Endothelial cell of umbilical vein (primary cell): ENCODE results near the gene STMN3. TPM values are rescaled to one million over a fixed set of nuclear protein-coding genes. Genes with fewer than 3 reads are reported as not detected.

Experiments
- BruUV-seq: library from RNA; stranded (reverse); fragments of 400-500 nt; replicated peaks from 2 replicates; lab custom pipeline; 2021; lab: Mats Ljungman, UMichigan
- CTCF ChIA-PET: fragments of 300-600, 350-600 bp; sonication (Branson Sonifier 250); formaldehyde crosslinking; loops from one replicate; lab custom pipeline; 2021; ENCODE audit warnings: antibody characterized with exemption, inconsistent platforms; lab: Charles Lee
- POLR2A ChIA-PET: fragments of 300-600, 350-600 bp; sonication (Branson Sonifier 250); formaldehyde crosslinking; loops from one replicate; lab custom pipeline; 2021; ENCODE audit warnings: antibody characterized with exemption, inconsistent platforms; lab: Charles Lee
- DNase-seq: peaks from one replicate; pipeline ENCODE4 v3.0.0-alpha.2; 2011; ENCODE audit warnings: low read depth, low spot score
- FAIRE-seq: peaks from 2 replicates; lab custom pipeline; 2011; peaks lifted over from hg19 to GRCh38; lab: Jason Lieb, UNC
- H2AFZ ChIP-seq: 2 replicates; pipeline ENCODE4 v1.6.0; 2012; ENCODE audit warnings: low read depth, low read length, control low read depth, inconsistent platforms
- H3K27ac ChIP-seq: 2 replicates; pipeline ENCODE4 v1.5.1; 2011; ENCODE audit warnings: low read depth, mild to moderate bottlenecking, control low read depth, low read length, moderate library complexity; ENCODE audit not compliant: insufficient read depth
- H3K27me3 ChIP-seq, 2 experiments: 2 replicates each; pipeline versions ENCODE4 v1.6.0 to v1.6.1; 2011; ENCODE audit warnings: low read length in 2 of 2, mixed read lengths in 1 of 2; ENCODE audit not compliant: control insufficient read depth in 2 of 2, insufficient read depth in 2 of 2
- H3K36me3 ChIP-seq, 2 experiments: 2 replicates in 1 of 2; 3 replicates in 1 of 2; pipeline ENCODE4 v1.5.1; 2011; ENCODE audit warnings: low read length in 2 of 2, mild to moderate bottlenecking in 1 of 2, moderate library complexity in 1 of 2; ENCODE audit not compliant: control insufficient read depth in 2 of 2, insufficient read depth in 2 of 2; ENCODE audit errors: extremely low read depth in 1 of 2
- H3K4me1 ChIP-seq: 3 replicates; pipeline ENCODE4 v1.5.1; 2011; ENCODE audit warnings: mild to moderate bottlenecking, low read length; ENCODE audit not compliant: control insufficient read depth, insufficient read depth; ENCODE audit errors: extremely low read depth
- H3K4me2 ChIP-seq: 2 replicates; pipeline ENCODE4 v1.6.1; 2011; ENCODE audit warnings: low read length, control low read depth, mixed read lengths; ENCODE audit not compliant: insufficient read depth
- H3K4me3 ChIP-seq, 3 experiments: fragments of 200-600 bp in 1 of 3; sonication (generic), shearing (Covaris generic) in 1 of 3; replicated peaks in 1 of 3; 2 replicates each; pipeline ENCODE4 v1.5.1; 2011 to 2016; ENCODE audit warnings: control low read depth in 3 of 3, low read length in 3 of 3, mild to moderate bottlenecking in 2 of 3, inconsistent platforms in 1 of 3, low read depth in 1 of 3, moderate library complexity in 1 of 3; ENCODE audit not compliant: insufficient read depth in 1 of 3
- H3K79me2 ChIP-seq: 2 replicates; pipeline ENCODE4 v1.6.0; 2012; ENCODE audit warnings: low read length, inconsistent platforms; ENCODE audit not compliant: control insufficient read depth, insufficient read depth
- H3K9ac ChIP-seq: replicated peaks from 2 replicates; pipeline ENCODE3; 2011; ENCODE audit warnings: low read length, control low read depth; ENCODE audit not compliant: insufficient read depth; ENCODE audit errors: extremely low read depth
- H3K9me1 ChIP-seq: replicated peaks from 3 replicates; pipeline ENCODE4 v1.6.0; 2011; ENCODE audit warnings: mild to moderate bottlenecking, low read length; ENCODE audit not compliant: control insufficient read depth, insufficient read depth; ENCODE audit errors: extremely low read depth
- H3K9me3 ChIP-seq: replicated peaks from 2 replicates; pipeline ENCODE4 v1.5.1; 2012; ENCODE audit warnings: low read length, inconsistent platforms; ENCODE audit not compliant: control insufficient read depth, insufficient read depth
- H4K20me1 ChIP-seq: replicated peaks from 2 replicates; pipeline ENCODE3; 2011; ENCODE audit warnings: mild to moderate bottlenecking, low read length; ENCODE audit not compliant: control insufficient read depth, insufficient read depth; ENCODE audit errors: extremely low read depth
- CTCF ChIP-seq, 2 donors: IDR thresholded peaks; 1 replicate in 1 of 2; 2 replicates in 1 of 2; pipeline ENCODE4 v1.5.1; 2011; ENCODE audit warnings: low read length in 2 of 2, mild to moderate bottlenecking in 2 of 2, moderate library complexity in 2 of 2, control low read depth in 1 of 2, inconsistent platforms in 1 of 2, low read depth in 1 of 2; ENCODE audit not compliant: insufficient read depth in 1 of 2; ENCODE audit errors: extremely low read depth in 1 of 2
- EZH2 ChIP-seq: IDR thresholded peaks from 2 replicates; pipeline ENCODE4 v1.6.1; 2012; ENCODE audit warnings: borderline replicate concordance, low read depth, mild to moderate bottlenecking, moderate library complexity, low read length, inconsistent platforms; ENCODE audit not compliant: severe bottlenecking
- FOS ChIP-seq: IDR thresholded peaks from 2 replicates; pipeline ENCODE4 v1.6.1; 2011; ENCODE audit warnings: mild to moderate bottlenecking, low read length, moderate library complexity, borderline replicate concordance; ENCODE audit not compliant: insufficient read depth
- GATA2 ChIP-seq: IDR thresholded peaks from 2 replicates; pipeline ENCODE4 v1.7.0; 2011; ENCODE audit warnings: low read depth, mild to moderate bottlenecking, moderate library complexity, mixed read lengths, low read length; ENCODE audit not compliant: insufficient read length, insufficient read depth
- JUN ChIP-seq: IDR thresholded peaks from 2 replicates; pipeline ENCODE4 v1.6.1; 2011; ENCODE audit warnings: borderline replicate concordance, low read depth; ENCODE audit not compliant: insufficient read length, insufficient read depth
- MAX ChIP-seq: IDR thresholded peaks from 2 replicates; pipeline ENCODE4 v1.6.1; 2011; ENCODE audit not compliant: insufficient read depth, insufficient read length
- MYC ChIP-seq: IDR thresholded peaks from one replicate; pipeline ENCODE4 v1.6.1; 2011; ENCODE audit warnings: mild to moderate bottlenecking, low read depth, low read length
- POLR2A ChIP-seq: IDR thresholded peaks from 2 replicates; pipeline ENCODE4 v1.6.1; 2012; ENCODE audit warnings: low read depth, mild to moderate bottlenecking, control low read depth, low read length
- POLR2AphosphoS5 ChIP-seq: IDR thresholded peaks from 2 replicates; pipeline ENCODE4 v1.6.1; 2012; ENCODE audit warnings: low read depth, mild to moderate bottlenecking, control low read depth, low read length, moderate library complexity; ENCODE audit not compliant: insufficient read depth
- dilution Hi-C: fragments of 300-500 bp; cut with MboI; formaldehyde crosslinking; loops from one replicate; pipeline ENCODE4 v1.15.0; 2019; ENCODE audit warnings: low sequenced_read_pairs; ENCODE audit not compliant: extremely low pct_ligation_motif_present
- intact Hi-C: fragments of 100-400 bp; cut with micrococcal nuclease; formaldehyde crosslinking; loops from one replicate; pipeline ENCODE4 v1.10.0; 2022
- polyA plus RNA-seq, 4 experiments: library from polyadenylated mRNA; depleted of rRNA in 3 of 4; stranded (reverse) in 3 of 4; unstranded in 1 of 4; fragments of >200 nt; gene quantifications; 2 replicates each; pipeline versions ENCODE4 v1.2.1 to v1.2.3, GENCODE V29; 2011 to 2012; ENCODE audit warnings: missing spikeins in 1 of 4
- total RNA-seq: library from RNA; stranded (reverse); gene quantifications from 2 replicates; pipeline ENCODE4 v1.2.3, GENCODE V29; 2021

The STMN3 gene
- total and polyA plus RNA-seq, 2 donors (not counting 3 experiments of a cell fraction or from before 2014, with no cell fraction given): 1.7 to 4.7 TPM

- Histone ChIP-seq H2AFZ (no peak overlapping the region), H3K79me2 (peaks cover 16% of the 10 kb centered on the region), H3K4me3 (no peak overlapping the region), H3K27ac (no peak overlapping the region), H3K27me3 (no peaks in the 10 kb centered on the region), H3K4me2 (no peak overlapping the region), H4K20me1 (no peaks in the 10 kb centered on the region), H3K9me1 (no peaks in the 10 kb centered on the region), H3K9me3 (no peaks in the 10 kb centered on the region), H3K4me1 (peaks cover 31% of the 10 kb centered on the region), H3K36me3 (peaks cover 8 to 17% of the 10 kb centered on the region in 2 experiments), H3K9ac (no peak overlapping the region)
- intact Hi-C loops: no loop called here
- ChIA-PET CTCF (no interaction called here), POLR2A (interaction anchor here (0.6 kb wide), 1 partner anchor 12 kb away, joined by 3 read pairs; no protein-coding TSS in a partner anchor)
- no TSS peak for BruUV-seq
- no peak for FAIRE-seq
- dilution Hi-C loops: no loop called here
- TF ChIP-seq POLR2AphosphoS5: no peak
- TF ChIP-seq FOS: no peak
- no peak for TF ChIP-seq MAX
- no peak for TF ChIP-seq JUN
- no peak for TF ChIP-seq GATA2
- no peak for DNase-seq
These were observed 48.9 kb upstream of the STMN3 start for GRCh38 chr20:63702036-63702665.

GRCh38 chr20:63701329-63702035 lies 48.3 kb upstream of the STMN3 start:
- no peak for DNase-seq
- Histone ChIP-seq H4K20me1 (no peaks in the 10 kb centered on the region), H3K27me3 (no peaks in the 10 kb centered on the region), H3K4me1 (peaks cover 31% of the 10 kb centered on the region), H3K9me3 (no peaks in the 10 kb centered on the region), H3K4me2 (no peak overlapping the region), H3K9me1 (no peaks in the 10 kb centered on the region), H3K79me2 (peaks cover 9% of the 10 kb centered on the region), H3K36me3 (peaks cover 8 to 17% of the 10 kb centered on the region in 2 experiments), H3K27ac (no peak overlapping the region), H3K9ac (no peak overlapping the region), H3K4me3 (no peak overlapping the region), H2AFZ (no peak overlapping the region)
- ChIA-PET POLR2A (interaction anchor here (0.6 kb wide), 1 partner anchor 11 kb away, joined by 3 read pairs; no protein-coding TSS in a partner anchor), CTCF (no interaction called here)
- TF ChIP-seq MYC: no peak
- TF ChIP-seq CTCF (IDR thresholded peaks at IDR 0.05; ENCODE audit: extremely low read depth in 1 of 2, insufficient read depth in 1 of 2, low read depth in 1 of 2, low read length in 2 of 2): no peak
- no peak for TF ChIP-seq FOS
- TF ChIP-seq POLR2AphosphoS5: no peak
- TF ChIP-seq JUN: no peak
- no peak for TF ChIP-seq POLR2A
- TF ChIP-seq MAX: no peak
- TF ChIP-seq EZH2: no peak
- TF ChIP-seq GATA2: no peak
- dilution Hi-C loops: no loop called here
- intact Hi-C loops: no loop called here
- no peak for FAIRE-seq
- BruUV-seq: no TSS peak
